ENCODE data around the gene OR51B5.
A peak's percentile ranks its signal among the peaks of the same experiment; 100 is the strongest.
"Not testable (repeated sequence)": the region's sequence is repeated elsewhere in the genome, so short reads cannot be mapped to it uniquely, and the experiment has no call there.

OR51B5 gene

DNA sequence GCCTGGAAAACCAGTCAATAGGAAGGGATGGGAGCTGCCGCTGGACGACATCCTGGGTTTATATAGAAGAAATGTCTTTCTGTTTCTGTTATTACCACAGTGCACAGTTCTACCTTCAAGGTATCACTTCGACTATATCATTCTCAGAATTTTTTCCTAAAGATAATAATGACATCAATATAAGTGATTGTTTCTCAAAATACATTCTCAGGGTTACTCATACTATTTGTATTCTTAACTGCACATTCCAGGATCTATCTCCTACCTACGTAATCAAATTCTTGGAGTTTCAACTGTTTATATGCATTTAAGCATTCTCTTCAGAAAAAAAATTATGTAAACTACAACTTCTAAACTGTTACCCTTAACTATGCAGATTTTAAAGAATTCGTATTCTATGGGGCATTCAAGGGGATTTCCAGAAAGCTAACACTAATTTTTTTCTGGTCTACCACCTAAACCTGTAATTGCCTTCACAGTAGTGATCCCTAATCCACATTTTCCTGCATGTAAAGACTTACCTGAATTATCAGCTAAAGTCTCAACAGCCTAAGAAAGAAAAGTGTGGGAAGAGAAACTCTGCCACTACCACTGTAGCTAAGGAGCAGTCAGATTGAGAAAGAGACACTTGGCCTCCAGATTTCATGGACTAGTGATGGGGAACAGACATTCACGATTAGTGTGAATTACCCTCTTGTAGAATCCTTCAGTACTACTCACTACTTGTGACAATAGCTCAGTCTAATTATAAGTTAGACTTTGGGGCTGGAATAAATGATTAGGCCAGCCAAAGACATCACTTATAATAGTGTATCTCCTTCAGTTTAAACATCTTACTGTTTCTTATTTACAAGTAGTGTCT lies at the start of gene OR51B5:
Gene OR51B5, minus strand, starts transcription at position 51 of the 862 bp plus-strand sequence. Its CDS starts 0 bp downstream, at position 51.
- no peak for DNase-seq

DNA sequence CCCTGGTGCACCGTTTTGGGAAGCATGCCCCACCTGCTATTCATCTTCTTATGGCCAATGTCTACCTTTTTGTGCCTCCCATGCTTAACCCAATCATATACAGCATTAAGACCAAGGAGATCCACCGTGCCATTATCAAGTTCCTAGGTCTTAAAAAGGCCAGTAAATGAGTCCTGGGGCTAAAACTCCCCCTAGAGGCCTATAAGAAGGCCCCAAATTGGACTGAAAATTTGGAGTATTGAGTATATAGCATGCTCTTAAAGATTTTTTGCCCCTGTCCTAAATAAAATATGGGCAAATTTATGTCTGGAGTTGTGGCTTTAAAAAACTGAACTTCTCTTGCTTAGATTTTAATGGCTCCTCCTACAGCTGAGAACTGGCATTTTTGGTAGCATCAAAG lies 46.9 kb upstream of the OR51B5 start:
- no peak for DNase-seq

GRCh38 chr11:5384335-5384734 lies 41.0 kb upstream of the OR51B5 start:
- DNase-seq: no peak

DNA sequence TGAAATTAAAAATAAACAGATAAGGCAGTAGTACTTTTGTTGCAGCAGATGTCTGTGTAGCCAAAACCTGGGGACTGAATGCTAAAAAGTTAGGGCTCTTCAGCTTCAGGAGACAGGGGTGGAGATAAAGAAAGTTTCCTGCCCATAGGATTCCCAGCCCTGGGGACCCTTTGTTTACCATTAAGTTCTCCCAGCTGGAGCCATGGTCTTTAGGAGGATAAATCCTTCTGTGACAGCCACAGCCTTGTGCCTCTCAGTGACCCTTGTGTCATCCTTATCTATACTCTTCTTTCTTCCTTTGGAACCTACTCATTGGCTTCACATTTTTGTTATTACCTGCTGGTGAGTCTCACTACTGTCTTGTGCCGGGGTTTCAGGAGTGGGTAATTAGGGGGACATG lies 40.3 kb upstream of the OR51B5 start, which contains the start of gene OR51M1:
Gene OR51M1, plus strand, starts transcription at position 237 of the 400 bp plus-strand sequence. CDS start 5,587 bp downstream, outside the sequence.
- DNase-seq: no peak

DNA sequence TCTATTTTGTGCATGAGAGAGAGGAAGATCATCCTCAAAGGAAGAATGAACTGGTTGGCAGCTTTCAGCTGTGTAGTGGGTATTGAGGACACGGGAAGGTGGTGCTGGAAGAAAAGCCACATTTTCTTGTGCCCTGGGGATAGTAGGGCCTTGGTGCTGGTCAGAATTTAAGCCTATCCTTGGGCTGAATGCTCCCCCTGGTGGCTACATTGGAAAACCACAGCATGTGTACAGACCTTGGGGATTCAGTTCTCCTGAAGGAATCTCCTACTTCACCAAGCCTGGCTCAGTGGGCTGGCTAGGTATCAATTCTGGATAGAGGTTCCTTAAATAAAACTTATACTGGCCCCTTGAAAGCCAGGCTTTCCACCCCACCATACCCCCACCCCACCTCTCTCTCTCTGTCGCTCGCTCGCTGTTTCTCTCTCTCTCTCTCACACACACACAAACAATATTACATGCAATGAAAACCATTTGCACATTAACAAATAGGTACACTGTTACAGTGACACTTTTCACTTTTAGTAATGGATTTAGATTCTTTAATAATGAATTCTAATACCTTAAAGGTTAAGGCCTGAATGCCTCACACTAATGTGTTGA lies 37.5 kb upstream of the OR51B5 start:
- peak in 1 of 2 experiments; percentile 5 for DNase-seq

GRCh38 chr11:5369789-5370188 lies 26.5 kb upstream of the OR51B5 start:
- DNase-seq: no peak

GRCh38 chr11:5368502-5369043 lies 25.2 kb upstream of the OR51B5 start:
- DNase-seq: no peak

DNA sequence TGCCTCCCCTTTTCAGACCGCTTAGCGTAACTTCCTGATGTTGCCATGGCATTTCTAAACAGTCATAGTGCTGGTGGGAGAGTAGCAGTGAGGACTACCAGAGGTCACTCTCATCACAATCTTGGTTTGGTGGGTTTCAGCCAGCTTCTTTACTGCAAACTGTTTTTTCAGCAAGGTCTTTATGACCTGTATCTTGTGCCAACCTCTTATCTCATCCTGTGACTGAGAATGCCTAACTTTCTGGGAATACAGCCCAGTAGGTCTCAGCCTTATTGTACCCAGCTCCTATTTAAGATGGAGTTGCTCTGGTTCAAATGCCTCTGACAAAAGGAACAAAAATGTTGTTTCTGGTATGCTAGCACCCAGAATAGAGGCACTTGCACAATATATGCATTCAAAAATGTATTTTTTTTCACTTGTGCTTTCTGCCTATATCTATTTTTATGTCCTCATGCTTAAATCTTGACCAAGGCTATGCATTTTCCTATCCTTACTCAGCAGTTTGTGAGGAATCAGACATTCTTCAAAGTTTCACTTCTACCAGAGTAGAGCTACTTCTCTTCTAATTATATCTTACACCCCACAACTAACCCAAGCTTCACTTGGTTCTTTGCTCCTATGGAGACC lies 24.2 kb upstream of the OR51B5 start:
- DNase-seq: no peak

DNA sequence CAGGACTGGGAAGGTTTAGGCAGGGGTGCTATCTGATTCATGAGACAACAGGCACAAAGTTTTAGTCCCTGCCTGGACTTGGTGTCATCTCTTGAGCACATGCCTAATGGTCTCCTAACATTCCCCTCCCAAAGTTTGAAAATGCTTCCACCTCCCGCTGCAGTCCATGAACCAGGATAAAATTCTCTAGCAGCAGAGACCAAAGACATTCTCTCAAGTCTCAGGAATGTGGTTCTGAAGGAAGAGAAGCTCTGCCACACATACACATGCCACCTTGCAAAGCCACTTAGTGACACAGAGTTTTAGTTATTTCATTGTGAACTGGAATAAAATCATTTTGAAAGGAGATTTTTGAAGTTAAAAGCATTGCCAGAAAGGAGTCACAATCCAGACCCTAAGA lies 23.5 kb upstream of the OR51B5 start:
- no peak for DNase-seq

DNA sequence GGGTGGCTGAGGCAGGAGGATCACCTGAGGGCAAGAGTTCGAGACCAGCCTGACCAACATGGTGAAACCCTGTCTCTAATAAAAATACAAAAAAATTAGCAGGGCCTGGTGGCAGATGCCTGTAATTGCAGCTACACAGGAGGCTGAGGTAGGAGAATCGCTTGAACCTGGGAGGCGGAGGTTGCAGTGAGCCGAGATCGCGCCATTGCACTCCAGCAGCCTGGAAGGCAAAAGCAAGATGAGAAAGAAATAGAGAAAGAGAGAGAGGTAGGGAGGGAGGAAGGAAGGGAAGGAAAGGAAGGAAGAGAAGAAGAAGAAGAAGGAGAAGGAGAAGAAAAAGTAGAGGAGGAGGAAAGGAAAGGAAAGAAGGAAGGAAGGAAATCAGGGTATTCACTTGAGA lies 23.0 kb upstream of the OR51B5 start:
- DNase-seq: not testable (repeated sequence)

GRCh38 chr11:5364214-5364613 lies 20.9 kb upstream of the OR51B5 start:
- no peak for DNase-seq

- DNase-seq: no peak
Measured at GRCh38 chr11:5363679-5364078, 20.4 kb upstream of the OR51B5 start.

GRCh38 chr11:5362017-5362625 lies 18.8 kb upstream of the OR51B5 start:
- no peak for DNase-seq

- not testable (repeated sequence) for DNase-seq
Measured at GRCh38 chr11:5356031-5356430, 12.7 kb upstream of the OR51B5 start.

- no peak for DNase-seq
Measured at GRCh38 chr11:5351208-5351607, 7.9 kb upstream of the OR51B5 start, which contains the start of gene OR51B6. OR51B6 (plus strand) TSS chr11:5351508; CDS start chr11:5351508, 0 bp downstream.

DNA sequence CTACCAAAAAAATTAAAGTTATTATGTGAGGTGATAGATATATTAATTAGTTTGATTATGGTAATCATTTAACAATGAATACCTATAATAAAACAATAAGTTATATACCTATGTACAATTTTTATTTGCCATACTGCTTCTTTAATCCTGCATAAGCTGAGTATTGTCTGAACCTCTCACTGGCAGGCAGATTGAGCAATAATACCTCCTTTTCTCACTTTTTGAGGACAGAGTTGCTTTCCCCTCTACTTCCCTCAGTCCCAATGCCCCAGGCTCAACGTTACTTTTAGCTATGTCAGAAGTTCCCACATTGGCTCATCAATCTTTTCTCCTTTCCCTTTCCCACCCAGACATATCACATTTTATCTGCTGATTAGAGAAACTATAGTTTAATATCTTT lies 6.2 kb upstream of the OR51B5 start:
- DNase-seq: no peak

GRCh38 chr11:5348551-5349194 lies 5.3 kb upstream of the OR51B5 start:
- no peak for DNase-seq

- DNase-seq: no peak
Measured at GRCh38 chr11:5345831-5346230, 2.5 kb upstream of the OR51B5 start.

DNA sequence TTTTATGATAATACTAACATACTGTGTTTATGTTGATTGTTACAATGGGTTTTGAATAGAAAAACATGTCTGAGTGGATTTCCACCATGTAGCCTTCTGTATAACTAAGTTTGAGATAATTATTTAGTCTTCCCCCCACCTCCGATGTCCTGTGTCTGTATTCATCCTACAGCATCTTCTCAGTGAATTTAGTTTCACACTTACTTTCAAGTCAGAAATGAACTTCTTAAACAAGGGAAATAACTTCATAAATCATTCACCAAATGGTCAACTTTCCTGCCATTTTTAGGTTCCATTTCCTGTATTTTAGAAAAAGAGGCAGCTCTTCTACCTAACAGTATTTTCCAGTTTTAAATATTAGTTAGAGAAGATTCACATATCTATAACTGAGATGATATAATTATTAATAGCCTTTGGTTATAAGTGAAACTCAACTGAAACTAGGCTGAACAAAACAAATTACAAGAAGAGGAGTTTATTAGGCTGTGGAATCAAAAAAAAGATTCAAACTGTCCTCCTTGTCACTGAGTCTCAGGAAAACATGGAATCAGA lies 3.5 kb downstream of the OR51B5 start:
- no peak for DNase-seq

DNA sequence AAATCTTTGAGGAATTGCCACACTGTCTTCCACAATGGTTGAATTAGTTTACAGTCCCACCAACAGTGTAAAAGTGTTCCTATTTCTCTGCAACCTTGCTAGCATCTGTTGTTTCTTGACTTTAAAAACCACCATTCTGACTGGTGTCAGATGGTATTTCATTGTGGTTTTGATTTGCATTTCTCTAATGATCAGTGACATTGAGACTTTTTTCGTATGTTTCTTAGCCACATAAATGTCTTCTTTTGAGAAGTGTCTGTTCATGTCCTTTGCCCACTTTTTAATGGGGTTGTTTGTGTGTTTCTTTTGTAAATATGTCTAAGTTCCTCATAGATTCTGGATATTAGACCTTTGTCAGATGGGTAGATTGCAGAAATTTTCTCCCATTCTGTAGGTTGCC lies 6.1 kb downstream of the OR51B5 start:
- not testable (repeated sequence) for DNase-seq

DNA sequence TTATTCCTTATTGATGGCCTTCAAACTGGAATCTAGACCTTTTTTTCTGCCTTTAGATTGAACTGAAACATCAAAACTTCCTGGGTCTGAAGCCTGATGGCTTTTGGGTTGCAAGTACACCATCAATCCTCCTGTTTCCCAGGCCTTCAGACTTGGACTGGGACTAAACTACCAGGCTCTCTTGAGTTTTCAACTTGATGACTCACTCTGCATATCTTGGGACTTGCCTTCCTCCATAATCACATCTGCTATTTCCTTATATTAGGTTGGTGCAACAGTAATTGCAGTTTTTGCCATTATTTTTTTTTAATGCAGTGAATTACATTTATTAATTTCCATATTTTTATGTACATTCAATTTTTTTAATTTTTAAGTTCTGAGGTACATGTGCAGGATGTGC lies 7.0 kb downstream of the OR51B5 start:
- no peak for DNase-seq

- DNase-seq: no peak
Measured at GRCh38 chr11:5335170-5335569, 8.2 kb downstream of the OR51B5 start.
